ENCODE data around the gene DIAPH2.

The DIAPH2 gene

DNA sequence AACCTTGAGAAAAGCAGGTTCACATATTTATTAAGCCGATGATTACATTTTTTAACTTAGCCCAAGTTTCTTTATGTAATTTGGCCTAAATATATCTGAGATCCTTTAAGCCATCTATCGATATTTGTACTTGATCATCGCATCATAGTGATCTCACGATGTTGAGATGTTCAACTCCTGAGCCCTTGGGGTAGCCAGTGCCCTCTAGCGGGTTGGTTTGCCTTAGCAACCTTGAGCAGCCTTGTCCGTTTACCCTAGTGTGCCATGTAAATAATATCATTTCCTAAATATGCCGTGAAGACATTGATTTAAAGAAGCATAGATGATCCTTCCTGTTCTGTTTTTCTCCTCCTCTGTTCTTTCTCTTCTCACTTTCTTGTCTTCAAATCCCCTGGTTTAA is 631.3 kb downstream of the DIAPH2 start:
- FAIRE-seq: no peak

GRCh38 chrX:97320305-97320704 is 635.7 kb downstream of the DIAPH2 start:
- FAIRE-seq: no peak

GRCh38 chrX:97322401-97322800 is 637.8 kb downstream of the DIAPH2 start:
- no peak for FAIRE-seq

DNA sequence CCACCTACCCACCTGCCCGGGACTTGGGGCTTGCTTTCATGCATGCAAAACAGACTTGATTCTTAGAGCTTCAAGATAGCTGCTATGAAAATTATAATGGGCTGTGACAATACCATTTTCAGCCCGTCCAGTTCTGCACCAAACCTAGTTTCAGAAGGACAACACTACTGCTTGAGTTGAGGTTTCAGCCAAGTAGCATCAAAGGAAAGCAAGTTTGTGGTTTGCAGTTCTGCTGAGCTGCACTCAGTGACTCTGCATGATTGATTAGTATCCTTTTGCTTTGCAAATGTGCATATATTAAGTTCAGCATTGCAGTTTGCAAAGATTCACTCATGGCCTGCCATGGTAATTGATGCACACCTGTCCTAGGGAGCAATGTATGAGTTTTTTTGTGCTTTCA is 641.8 kb downstream of the DIAPH2 start:
- no peak for FAIRE-seq

GRCh38 chrX:97328853-97329390 is 644.3 kb downstream of the DIAPH2 start:
- peak; percentile 21 for FAIRE-seq

DNA sequence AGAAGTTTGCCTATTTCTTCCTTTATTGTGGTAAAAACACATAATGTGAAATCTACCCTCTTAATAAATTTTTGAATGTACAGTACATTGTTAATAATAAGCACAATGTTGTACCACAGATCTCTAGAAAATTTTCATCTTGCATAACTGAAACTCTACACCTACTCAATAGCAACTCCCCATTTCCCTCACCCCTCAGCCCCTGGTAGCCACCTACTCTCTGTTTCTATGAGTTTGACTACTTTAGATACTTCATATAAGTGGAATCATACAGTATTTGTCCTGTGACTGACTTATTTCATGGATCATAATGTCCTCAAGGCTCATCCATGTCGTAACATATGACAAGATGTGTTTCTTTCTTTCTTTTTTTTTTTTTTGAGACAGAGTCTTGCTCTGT is 645.5 kb downstream of the DIAPH2 start:
- FAIRE-seq: no peak

- FAIRE-seq: no peak
Observed at GRCh38 chrX:97332963-97333362, 648.3 kb downstream of the DIAPH2 start.

GRCh38 chrX:97334850-97335249 is 650.2 kb downstream of the DIAPH2 start:
- no peak for FAIRE-seq

- no peak for FAIRE-seq
Observed at GRCh38 chrX:97344724-97345123, 660.1 kb downstream of the DIAPH2 start.

DNA sequence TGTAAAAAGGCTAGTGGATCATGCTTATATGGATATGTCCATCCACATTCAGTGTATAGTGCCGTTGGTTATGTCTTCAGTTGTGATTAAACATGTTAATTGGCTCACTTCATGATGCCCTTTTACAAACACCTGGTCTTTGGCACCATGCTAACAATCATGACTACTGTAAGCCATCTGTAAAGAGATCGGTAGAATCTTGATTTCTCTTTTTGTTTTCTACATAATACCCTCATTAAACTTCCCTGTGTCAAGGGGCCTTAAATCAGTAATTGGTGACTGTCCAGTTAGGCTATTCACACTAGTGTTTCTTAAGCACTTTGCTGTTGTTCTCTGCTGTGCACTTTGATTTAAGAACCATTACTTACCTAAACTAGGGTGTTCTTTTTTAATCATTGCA is 674.3 kb downstream of the DIAPH2 start:
- FAIRE-seq: no peak

GRCh38 chrX:97363843-97364242 is 679.2 kb downstream of the DIAPH2 start:
- no peak for FAIRE-seq

DNA sequence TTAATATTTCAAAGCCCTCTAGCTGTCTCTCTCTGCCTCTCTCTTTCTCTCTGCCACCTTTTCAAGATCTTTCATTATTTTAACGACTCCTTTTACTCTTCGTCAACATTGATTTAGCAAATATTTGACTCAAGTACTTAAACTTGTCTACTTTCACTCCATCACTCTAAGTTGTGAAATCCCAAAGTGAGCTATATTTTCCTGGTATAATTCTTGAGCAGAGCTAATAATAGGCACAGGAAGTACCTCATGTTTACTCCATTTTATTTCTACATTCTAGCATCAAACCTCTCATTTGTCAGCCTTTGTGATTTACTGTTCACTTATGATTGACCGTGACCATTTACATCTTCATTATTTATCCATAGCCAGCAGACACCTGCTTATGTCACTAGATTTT is 681.6 kb downstream of the DIAPH2 start:
- no peak for FAIRE-seq

DNA sequence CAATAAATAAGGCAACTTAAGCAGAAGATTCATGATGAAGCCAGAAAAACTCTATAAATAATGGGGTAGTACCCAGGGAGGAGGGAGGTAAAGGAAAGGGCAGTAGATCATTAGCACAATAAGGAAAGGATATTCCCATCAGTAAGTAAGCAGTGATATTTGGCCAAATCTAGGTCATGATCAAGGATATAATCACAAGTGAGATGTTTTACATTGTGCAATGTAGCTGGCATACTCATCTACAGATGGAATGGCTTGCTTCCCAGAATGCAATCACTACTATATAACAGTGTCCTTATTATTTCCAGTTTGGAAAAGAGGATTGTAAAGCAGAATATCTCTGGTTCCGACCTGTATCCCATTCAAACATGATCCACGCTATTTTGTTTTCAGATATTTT is 682.5 kb downstream of the DIAPH2 start:
- no peak for FAIRE-seq

- no peak for FAIRE-seq
Observed at GRCh38 chrX:97369947-97370346, 685.3 kb downstream of the DIAPH2 start.

- FAIRE-seq: no peak
Observed at GRCh38 chrX:97372001-97372766, 687.5 kb downstream of the DIAPH2 start.

- FAIRE-seq: no peak
Observed at GRCh38 chrX:97374266-97374665, 689.6 kb downstream of the DIAPH2 start.

DNA sequence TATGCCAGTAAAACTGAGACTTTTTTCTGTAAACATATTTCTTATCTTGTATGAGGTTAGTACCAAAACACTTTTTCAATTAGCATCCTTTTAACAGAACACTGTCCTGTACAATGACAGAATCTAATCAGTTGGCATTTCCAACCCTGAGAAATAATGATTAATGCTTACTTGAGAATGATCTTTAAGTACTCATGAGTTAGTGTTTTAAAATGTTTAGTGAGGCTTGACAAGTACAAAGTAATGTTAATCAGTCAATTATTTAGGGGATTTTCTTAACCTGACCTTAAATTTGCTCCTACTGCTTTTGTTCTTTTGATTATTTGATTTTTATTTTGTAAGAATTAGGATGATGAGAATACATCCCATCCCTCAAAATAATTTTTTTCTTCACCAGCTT is 695.6 kb downstream of the DIAPH2 start:
- peak; percentile 14 for FAIRE-seq

- FAIRE-seq: no peak
Observed at GRCh38 chrX:97384685-97385084, 700.0 kb downstream of the DIAPH2 start.

DNA sequence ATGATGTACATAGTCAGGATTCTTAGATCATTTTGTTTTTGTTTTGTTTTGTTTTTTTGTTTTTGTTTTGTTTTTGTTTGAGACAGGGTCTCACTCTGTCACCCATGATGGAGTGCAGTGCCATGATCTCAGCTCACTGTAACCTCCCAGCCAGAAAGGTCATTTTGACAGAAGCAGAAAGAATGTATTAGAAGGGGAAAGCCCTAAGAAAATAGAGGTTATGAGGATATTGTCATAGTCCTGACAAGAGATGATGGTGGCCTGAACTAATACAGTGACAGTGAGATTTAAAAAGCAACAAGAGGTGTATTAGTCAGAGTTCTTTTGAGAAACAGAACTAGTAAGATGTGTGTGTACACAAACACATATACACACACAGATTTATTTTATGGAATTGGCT is 702.4 kb downstream of the DIAPH2 start:
- no peak for FAIRE-seq

DNA sequence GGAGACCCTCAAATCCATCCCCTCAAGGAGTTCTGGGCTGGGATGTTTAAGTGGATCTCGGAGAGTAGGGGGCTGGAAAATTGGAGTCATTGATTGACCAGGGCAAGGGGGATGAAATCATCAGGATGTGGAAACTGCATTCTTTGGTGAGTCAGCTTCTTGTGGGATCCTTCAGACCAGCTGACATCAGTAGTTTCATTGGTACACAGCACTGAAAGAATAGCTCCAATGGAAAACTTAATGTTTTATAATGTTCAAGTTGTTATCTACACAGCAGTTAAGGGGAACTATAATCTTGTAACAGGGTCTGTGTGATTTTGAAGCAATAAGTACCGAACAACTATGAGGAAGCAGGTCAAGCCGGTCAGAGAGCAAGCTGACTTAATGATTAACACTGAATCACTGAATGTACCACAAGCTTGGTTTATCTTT is 705.1 kb downstream of the DIAPH2 start:
- FAIRE-seq: no peak

DNA sequence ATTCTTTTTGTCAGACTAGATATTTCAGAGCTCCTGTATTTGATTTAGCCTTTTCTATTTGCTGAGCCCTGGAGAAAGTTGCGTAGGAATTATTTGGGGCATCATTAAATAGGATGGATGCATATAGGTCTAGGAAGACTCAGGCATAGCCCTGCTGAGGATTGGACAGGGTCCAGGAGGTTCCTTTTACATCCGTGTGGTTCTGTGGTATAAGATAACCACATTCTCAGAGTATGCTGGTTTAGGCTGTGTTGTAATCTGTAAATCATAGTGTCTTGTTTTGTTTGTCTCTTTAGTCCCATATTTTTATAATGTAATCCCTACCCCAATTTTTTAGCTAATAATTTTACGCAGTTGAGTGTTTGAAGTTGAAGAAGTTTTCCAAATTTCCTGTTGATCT is 712.7 kb downstream of the DIAPH2 start:
- no peak for FAIRE-seq

DNA sequence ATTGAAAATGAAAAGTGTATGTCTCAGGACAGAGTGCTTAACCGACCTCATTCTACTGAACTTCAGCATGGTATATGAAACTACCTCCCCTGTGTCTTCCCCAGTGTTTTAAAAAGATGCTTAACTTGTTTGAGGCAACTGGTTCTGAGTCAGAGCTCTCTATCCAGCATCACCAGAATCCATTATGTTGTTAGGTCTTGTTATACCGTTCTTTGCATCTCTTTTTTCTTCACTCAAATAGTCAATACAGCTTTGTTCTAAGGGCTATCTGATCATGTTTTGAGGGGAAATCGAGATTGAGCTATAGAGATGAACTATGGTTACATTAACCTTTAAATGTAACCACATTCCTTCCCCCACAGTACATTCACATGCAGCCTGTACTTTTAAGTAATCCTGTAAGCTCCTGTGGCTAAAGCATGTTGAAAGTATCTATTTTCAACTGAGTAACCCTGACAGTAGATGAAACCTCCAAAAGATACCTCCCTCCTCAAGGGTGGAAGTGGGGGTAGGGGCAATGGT is 713.4 kb downstream of the DIAPH2 start:
- FAIRE-seq: no peak

GRCh38 chrX:97399400-97399799 is 714.8 kb downstream of the DIAPH2 start:
- no peak for FAIRE-seq

- FAIRE-seq: peak; percentile 21
Observed at GRCh38 chrX:97400492-97400891, 715.9 kb downstream of the DIAPH2 start.

DNA sequence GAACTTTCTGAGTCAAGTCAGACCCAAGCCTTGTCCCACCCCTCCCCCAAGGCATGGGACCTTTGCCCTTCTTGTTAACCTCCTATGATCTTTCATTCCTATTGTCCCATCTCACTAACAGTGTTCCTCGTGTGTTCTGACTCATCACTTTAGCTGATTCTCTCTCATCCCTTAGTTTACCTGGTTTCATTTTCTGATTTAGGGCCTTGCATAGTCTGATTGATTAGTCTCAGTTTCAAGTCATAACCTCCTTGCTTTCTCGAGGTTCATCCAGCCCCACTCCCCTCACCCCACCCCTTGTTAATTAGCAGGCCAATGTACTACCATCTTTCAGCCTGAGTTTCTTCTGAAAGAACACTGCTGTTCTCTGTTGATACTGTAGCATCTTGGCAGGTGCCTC is 716.5 kb downstream of the DIAPH2 start:
- no peak for FAIRE-seq

Data from colon (tissue), 2 donors.